ENCODE results near the gene PHRF1. TPM values are rescaled to one million over a fixed set of nuclear protein-coding genes. Genes with fewer than 3 reads are reported as not detected.
A peak's percentile ranks its signal among the peaks of the same experiment; 100 is the strongest.

Gene PHRF1
- total and polyA plus RNA-seq, 2 of the 4 experiments (the other 2 are of a cell fraction): 10.9 to 17.5 TPM

- in situ Hi-C loops (cut with MboI; ENCODE audit: low sequenced_read_pairs): no loop called here
- peaks cover 14% of the 10 kb centered on the region for H3K36me3 ChIP-seq (ENCODE audit: control insufficient read depth, insufficient read depth, low read length)
- H4K20me1 ChIP-seq (ENCODE audit: insufficient read depth, low read length): peaks cover 29% of the 10 kb centered on the region
- H3K4me1 ChIP-seq (ENCODE audit: control insufficient read depth, insufficient read depth, low read length): peaks cover 22% of the 10 kb centered on the region
- no TSS peak for BruUV-seq (replicated peaks)
- no peak overlapping the region for H2AK5ac ChIP-seq (ENCODE audit: low read depth, low read length)
- H3K27me3 ChIP-seq (ENCODE audit: control insufficient read depth, insufficient read depth, low read length): no peaks in the 10 kb centered on the region
- H3K79me1 ChIP-seq (ENCODE audit: low read depth in 1 of 2, low read length in 2 of 2): peaks cover 30 to 48% of the 10 kb centered on the region in 2 experiments; a peak in 3 of 4 replicates
- POLR2A ChIA-PET (ENCODE audit: unreplicated experiment): no interaction called here
- TF ChIP-seq CEBPB (IDR thresholded peaks at IDR 0.05; ENCODE audit: low read depth, low read length): no peak
- no peak for TF ChIP-seq NFE2L2 (IDR thresholded peaks at IDR 0.05; ENCODE audit: low read depth, low read length)
- TF ChIP-seq POLR2A (IDR thresholded peaks at IDR 0.05; ENCODE audit: low read depth, low read length): no peak
- TF ChIP-seq MAFK (IDR thresholded peaks at IDR 0.05; ENCODE audit: low read depth, low read length): no peak
- TF ChIP-seq USF2 (IDR thresholded peaks at IDR 0.05; ENCODE audit: low read depth, low read length): no peak
- no peak for TF ChIP-seq MXI1 (IDR thresholded peaks at IDR 0.05; ENCODE audit: borderline replicate concordance, low read depth, low read length)
- TF ChIP-seq, protein P1, sequence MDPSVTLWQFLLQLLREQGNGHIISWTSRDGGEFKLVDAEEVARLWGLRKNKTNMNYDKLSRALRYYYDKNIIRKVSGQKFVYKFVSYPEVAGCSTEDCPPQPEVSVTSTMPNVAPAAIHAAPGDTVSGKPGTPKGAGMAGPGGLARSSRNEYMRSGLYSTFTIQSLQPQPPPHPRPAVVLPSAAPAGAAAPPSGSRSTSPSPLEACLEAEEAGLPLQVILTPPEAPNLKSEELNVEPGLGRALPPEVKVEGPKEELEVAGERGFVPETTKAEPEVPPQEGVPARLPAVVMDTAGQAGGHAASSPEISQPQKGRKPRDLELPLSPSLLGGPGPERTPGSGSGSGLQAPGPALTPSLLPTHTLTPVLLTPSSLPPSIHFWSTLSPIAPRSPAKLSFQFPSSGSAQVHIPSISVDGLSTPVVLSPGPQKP (IDR thresholded peaks at IDR 0.05; ENCODE audit: borderline replicate concordance, low read depth, low read length): no peak
- no peak for TF ChIP-seq SMC3 (IDR thresholded peaks at IDR 0.05; ENCODE audit: low read depth, low read length)
- TF ChIP-seq FOS (IDR thresholded peaks at IDR 0.05; ENCODE audit: low read depth, low read length): no peak
- TF ChIP-seq RFX5 (IDR thresholded peaks at IDR 0.05; ENCODE audit: low read depth, low read length): no peak
- TF ChIP-seq RCOR1 (IDR thresholded peaks at IDR 0.05; ENCODE audit: insufficient replicate concordance, low read length): no peak
- no peak for TF ChIP-seq CTCF (conservative IDR thresholded peaks at IDR 0.05; ENCODE audit: low read depth, low read length)
- no peak for TF ChIP-seq MAZ (IDR thresholded peaks at IDR 0.05; ENCODE audit: borderline replicate concordance, low read depth, low read length)
- no peak for TF ChIP-seq BHLHE40 (IDR thresholded peaks at IDR 0.05; ENCODE audit: low read depth, low read length)
- no peak for TF ChIP-seq RAD21 (IDR thresholded peaks at IDR 0.05; ENCODE audit: low read length)
- TF ChIP-seq CHD1 (IDR thresholded peaks at IDR 0.05; ENCODE audit: low read depth, low read length): no peak
- H3K18ac ChIP-seq (ENCODE audit: low read depth, low read length): no peak overlapping the region
- WGBS, 2 experiments (ENCODE audit: extremely low coverage in 2 of 2, insufficient read length in 1 of 2): no CpG with 5 or more reads among the region's 12 CpGs
- dilution Hi-C loops (cut with HindIII; ENCODE audit: low sequenced_read_pairs, unreplicated experiment): no loop called here
- peaks cover 5% of the 10 kb centered on the region; the same call in 1 of the 2 replicates for H3K9me1 ChIP-seq (ENCODE audit: insufficient read depth, low read length)
- no peak overlapping the region for H3K14ac ChIP-seq (replicated peaks; ENCODE audit: low read depth, low read length)
- no peak overlapping the region for H2BK15ac ChIP-seq (ENCODE audit: low read depth, low read length)
- H2AFZ ChIP-seq (replicated peaks; ENCODE audit: low read length, poor library complexity): peak overlapping the region; percentile 44
- no peak overlapping the region for H4K5ac ChIP-seq (ENCODE audit: low read depth, low read length)
- no peak overlapping the region for H4K8ac ChIP-seq (ENCODE audit: low read depth in 2 of 2, low read length in 2 of 2)
- DNase-seq (no peak), ATAC-seq (ENCODE audit: low read depth) (no peak)
- no peak overlapping the region for H4K91ac ChIP-seq (ENCODE audit: insufficient read depth, low read depth, low read length)
- intact Hi-C loops (cut with micrococcal nuclease): no loop called here
- no peaks in the 10 kb centered on the region for H3K9me3 ChIP-seq (ENCODE audit: control insufficient read depth, insufficient read depth, low read length)
- no peak overlapping the region for H2BK20ac ChIP-seq (ENCODE audit: low read depth, low read length)
- H3K9ac ChIP-seq (ENCODE audit: low read depth, low read length): no peak overlapping the region
- H2BK5ac ChIP-seq (ENCODE audit: low read depth, low read length, poor library complexity, severe bottlenecking): peak overlapping the region; percentile 11
- no peak overlapping the region for H3K27ac ChIP-seq (ENCODE audit: insufficient read depth, low read length)
- H3K23ac ChIP-seq (ENCODE audit: low read depth, low read length): no peak overlapping the region
- peak overlapping the region; percentile 23 for H2AK9ac ChIP-seq (replicated peaks; ENCODE audit: low read depth, low read length, poor library complexity)
- H3K4ac ChIP-seq (ENCODE audit: low read depth, low read length): no peak overlapping the region
- no peak overlapping the region for H3K56ac ChIP-seq (ENCODE audit: extremely low read depth, insufficient read depth, low read length)
- CTCF ChIA-PET: interaction anchor here (1.0 kb wide), 1 partner anchor 11 kb away, joined by 3 read pairs; no protein-coding TSS in a partner anchor
- no peak overlapping the region for H2BK120ac ChIP-seq (ENCODE audit: low read depth, low read length)
- peak overlapping the region; percentile 12; the same call in 1 of the 2 replicates for H3K4me2 ChIP-seq (ENCODE audit: low read depth, low read length)
- no peak overlapping the region for H3K4me3 ChIP-seq (ENCODE audit: insufficient read depth, low read depth, low read length)
Measured at GRCh38 chr11:565921-566509, 10.3 kb upstream of the PHRF1 start.

Measured in IMR-90 (cell line).